DOHH2 (cell line): ENCODE data around the gene L3MBTL2.

Experiments used
- EZH2phosphoT487 ChIP-seq: fragments of 200-600 bp; sonication (generic); IDR thresholded peaks from 2 replicates; pipeline ENCODE4 v1.6.1; 2017; ENCODE audit warnings: borderline replicate concordance, mild to moderate bottlenecking, antibody characterized with exemption, low read length, moderate library complexity, mixed read lengths
- TF ChIP-seq, protein P1 (sequence below): fragments of 200-600 bp; sonication (generic); IDR thresholded peaks from one replicate; pipeline ENCODE4 v1.5.1; 2014; ENCODE audit warnings: antibody characterized with exemption, mild to moderate bottlenecking, low read depth, low read length; ENCODE audit not compliant: poor library complexity, severe bottlenecking

DNA sequence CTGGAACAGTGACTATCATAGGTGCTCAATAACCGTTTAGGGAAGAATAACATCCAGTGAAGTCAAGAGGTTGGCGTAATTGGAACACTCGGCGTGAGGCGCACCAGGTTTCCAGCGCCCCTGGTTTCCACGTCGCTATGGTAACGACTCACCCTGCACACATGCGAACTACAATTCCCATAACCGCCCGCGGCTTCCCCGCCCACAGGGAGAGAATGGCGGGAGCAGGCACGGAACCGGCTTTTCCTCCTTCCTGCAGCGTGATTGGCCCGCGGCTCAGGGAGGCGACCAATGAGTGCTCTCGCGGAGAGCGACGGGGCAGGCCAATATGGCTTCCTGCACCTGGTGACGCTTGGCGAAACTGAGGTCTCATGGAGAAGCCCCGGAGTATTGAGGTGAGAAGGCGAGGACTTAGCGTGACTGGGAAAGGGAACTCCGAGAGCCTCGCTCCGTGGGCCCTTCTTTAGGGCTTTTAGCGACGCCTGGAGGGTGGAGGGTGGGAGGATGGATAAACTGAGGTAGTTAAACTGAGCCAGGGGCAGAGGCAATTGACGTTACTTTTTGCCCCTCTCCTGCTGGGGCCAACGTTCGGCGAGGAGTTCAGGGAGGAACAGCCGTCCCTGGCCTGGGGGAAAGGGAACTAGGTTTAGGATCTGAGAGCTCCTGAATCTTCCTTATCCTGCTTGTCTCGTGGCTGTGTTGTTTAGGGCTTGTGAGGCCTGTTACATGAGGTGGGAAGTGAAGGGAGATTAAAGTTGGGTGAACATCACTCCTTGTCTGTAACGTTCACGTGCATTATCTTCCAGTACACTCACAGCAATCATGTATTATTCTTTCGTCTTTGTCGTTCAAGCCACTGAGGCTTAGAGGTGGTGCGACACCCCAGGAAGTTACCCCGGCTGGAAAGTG lies at the start of gene L3MBTL2:
- TF ChIP-seq, protein P1, sequence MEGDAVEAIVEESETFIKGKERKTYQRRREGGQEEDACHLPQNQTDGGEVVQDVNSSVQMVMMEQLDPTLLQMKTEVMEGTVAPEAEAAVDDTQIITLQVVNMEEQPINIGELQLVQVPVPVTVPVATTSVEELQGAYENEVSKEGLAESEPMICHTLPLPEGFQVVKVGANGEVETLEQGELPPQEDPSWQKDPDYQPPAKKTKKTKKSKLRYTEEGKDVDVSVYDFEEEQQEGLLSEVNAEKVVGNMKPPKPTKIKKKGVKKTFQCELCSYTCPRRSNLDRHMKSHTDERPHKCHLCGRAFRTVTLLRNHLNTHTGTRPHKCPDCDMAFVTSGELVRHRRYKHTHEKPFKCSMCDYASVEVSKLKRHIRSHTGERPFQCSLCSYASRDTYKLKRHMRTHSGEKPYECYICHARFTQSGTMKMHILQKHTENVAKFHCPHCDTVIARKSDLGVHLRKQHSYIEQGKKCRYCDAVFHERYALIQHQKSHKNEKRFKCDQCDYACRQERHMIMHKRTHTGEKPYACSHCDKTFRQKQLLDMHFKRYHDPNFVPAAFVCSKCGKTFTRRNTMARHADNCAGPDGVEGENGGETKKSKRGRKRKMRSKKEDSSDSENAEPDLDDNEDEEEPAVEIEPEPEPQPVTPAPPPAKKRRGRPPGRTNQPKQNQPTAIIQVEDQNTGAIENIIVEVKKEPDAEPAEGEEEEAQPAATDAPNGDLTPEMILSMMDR: peak; percentile 25
- TF ChIP-seq EZH2phosphoT487: no peak
